ENCODE measurements around the gene RMC1. TPM values are rescaled to one million over a fixed set of nuclear protein-coding genes. Genes with fewer than 3 reads are reported as not detected.

RMC1 gene
- total RNA-seq, 1 experiment from 2014 or later = 39.8 TPM

- no TSS peak for BruUV-seq (replicated peaks)
- H3K4me1 ChIP-seq (ENCODE audit: insufficient read depth, low read length, poor library complexity, severe bottlenecking) = peaks cover 5% of the 10 kb centered on the region
- H3K9me3 ChIP-seq (ENCODE audit: low read depth, low read length, poor library complexity, severe bottlenecking) = no peaks in the 10 kb centered on the region
- no peaks in the 10 kb centered on the region for H3K27me3 ChIP-seq (replicated peaks; ENCODE audit: insufficient read depth, low read depth, low read length, poor library complexity)
- no peak overlapping the region for H3K4me3 ChIP-seq (ENCODE audit: low read depth, low read length, poor library complexity, severe bottlenecking)
- no peak for TF ChIP-seq CTCF (conservative IDR thresholded peaks at IDR 0.05; ENCODE audit: low read depth, low read length)
- no peak for TF ChIP-seq EZH2 (IDR thresholded peaks at IDR 0.05; ENCODE audit: borderline replicate concordance, low read depth, low read length, poor library complexity, severe bottlenecking)
- ChIA-PET CTCF (no interaction called here), POLR2A (ENCODE audit: low non-redundant PET) (interaction anchor here (0.6 kb wide), 2 partner anchors 219 to 942 kb away, joined by 3 to 7 read pairs; no protein-coding TSS in a partner anchor)
- no peak for DNase-seq (ENCODE audit: low spot score)
- intact Hi-C loops (cut with micrococcal nuclease; ENCODE audit: unreplicated experiment) = no loop called here
- no peaks in the 10 kb centered on the region for H3K36me3 ChIP-seq (ENCODE audit: insufficient read depth, low read length, poor library complexity, severe bottlenecking)
- H3K27ac ChIP-seq (ENCODE audit: low read depth, low read length, poor library complexity, severe bottlenecking) = no peak overlapping the region
Measured at GRCh38 chr18:23456835-23457234, 46.5 kb upstream of the RMC1 start.

- POLR2A ChIA-PET (ENCODE audit: low non-redundant PET) = no interaction called here
- Histone ChIP-seq H3K27me3 (replicated peaks; ENCODE audit: insufficient read depth, low read depth, low read length, poor library complexity) (no peaks in the 10 kb centered on the region), H3K9me3 (ENCODE audit: low read depth, low read length, poor library complexity, severe bottlenecking) (no peaks in the 10 kb centered on the region), H3K27ac (ENCODE audit: low read depth, low read length, poor library complexity, severe bottlenecking) (no peak overlapping the region), H3K36me3 (ENCODE audit: insufficient read depth, low read length, poor library complexity, severe bottlenecking) (peaks cover 11% of the 10 kb centered on the region), H3K4me1 (ENCODE audit: insufficient read depth, low read length, poor library complexity, severe bottlenecking) (peaks cover 5% of the 10 kb centered on the region), H3K4me3 (ENCODE audit: low read depth, low read length, poor library complexity, severe bottlenecking) (no peak overlapping the region)
- no TSS peak for BruUV-seq (replicated peaks)
- intact Hi-C loops (cut with micrococcal nuclease; ENCODE audit: unreplicated experiment) = no loop called here
- TF ChIP-seq EZH2 (IDR thresholded peaks at IDR 0.05; ENCODE audit: borderline replicate concordance, low read depth, low read length, poor library complexity, severe bottlenecking) = no peak
- TF ChIP-seq CTCF (conservative IDR thresholded peaks at IDR 0.05; ENCODE audit: low read depth, low read length) = no peak
- CTCF ChIA-PET = no interaction called here
- no peak for DNase-seq (ENCODE audit: low spot score)
Measured at GRCh38 chr18:23458830-23459529, 44.3 kb upstream of the RMC1 start.

GRCh38 chr18:23459530-23459921 lies 43.8 kb upstream of the RMC1 start:
- Histone ChIP-seq H3K27ac (ENCODE audit: low read depth, low read length, poor library complexity, severe bottlenecking) (no peak overlapping the region), H3K4me3 (ENCODE audit: low read depth, low read length, poor library complexity, severe bottlenecking) (no peak overlapping the region), H3K27me3 (replicated peaks; ENCODE audit: insufficient read depth, low read depth, low read length, poor library complexity) (no peaks in the 10 kb centered on the region), H3K36me3 (ENCODE audit: insufficient read depth, low read length, poor library complexity, severe bottlenecking) (peaks cover 17% of the 10 kb centered on the region), H3K4me1 (ENCODE audit: insufficient read depth, low read length, poor library complexity, severe bottlenecking) (no peaks in the 10 kb centered on the region), H3K9me3 (ENCODE audit: low read depth, low read length, poor library complexity, severe bottlenecking) (no peaks in the 10 kb centered on the region)
- no peak for DNase-seq (ENCODE audit: low spot score)
- ChIA-PET POLR2A (ENCODE audit: low non-redundant PET) (no interaction called here), CTCF (no interaction called here)
- intact Hi-C loops (cut with micrococcal nuclease; ENCODE audit: unreplicated experiment) = no loop called here
- no peak for TF ChIP-seq EZH2 (IDR thresholded peaks at IDR 0.05; ENCODE audit: borderline replicate concordance, low read depth, low read length, poor library complexity, severe bottlenecking)
- no peak for TF ChIP-seq CTCF (conservative IDR thresholded peaks at IDR 0.05; ENCODE audit: low read depth, low read length)
- no TSS peak for BruUV-seq (replicated peaks)
